ENCODE data around the gene JPH3. TPM values are rescaled to one million over a fixed set of nuclear protein-coding genes. Genes with fewer than 3 reads are reported as not detected.

JPH3 gene
- total RNA-seq, 4 donors from 2014 or later = 0.38 TPM; not detected in 3

- no peak for TF ChIP-seq CTCF (IDR thresholded peaks at IDR 0.05; ENCODE audit: low read depth)
Observed at GRCh38 chr16:87721622-87722585, 119.6 kb downstream of the JPH3 start.

- no peak for TF ChIP-seq CTCF (IDR thresholded peaks at IDR 0.05; ENCODE audit: low read depth)
Observed at GRCh38 chr16:87722590-87723225, 120.4 kb downstream of the JPH3 start.

GRCh38 chr16:87723226-87723623, 120.9 kb downstream of the JPH3 start:
- TF ChIP-seq CTCF (IDR thresholded peaks at IDR 0.05; ENCODE audit: low read depth) = no peak

GRCh38 chr16:87724490-87725291, 122.4 kb downstream of the JPH3 start:
- no peak for TF ChIP-seq CTCF (IDR thresholded peaks at IDR 0.05; ENCODE audit: low read depth)

GRCh38 chr16:87725596-87726235, 123.4 kb downstream of the JPH3 start:
- TF ChIP-seq CTCF (IDR thresholded peaks at IDR 0.05; ENCODE audit: low read depth) = no peak

GRCh38 chr16:87727346-87727745, 125.0 kb downstream of the JPH3 start:
- no peak for TF ChIP-seq CTCF (IDR thresholded peaks at IDR 0.05; ENCODE audit: low read depth)
